ENCODE measurements around the gene CST3. TPM values are rescaled to one million over a fixed set of nuclear protein-coding genes. Genes with fewer than 3 reads are reported as not detected.

CST3 gene
- polyA plus RNA-seq, 1 donor from 2014 or later, result 54.6 TPM

DNA sequence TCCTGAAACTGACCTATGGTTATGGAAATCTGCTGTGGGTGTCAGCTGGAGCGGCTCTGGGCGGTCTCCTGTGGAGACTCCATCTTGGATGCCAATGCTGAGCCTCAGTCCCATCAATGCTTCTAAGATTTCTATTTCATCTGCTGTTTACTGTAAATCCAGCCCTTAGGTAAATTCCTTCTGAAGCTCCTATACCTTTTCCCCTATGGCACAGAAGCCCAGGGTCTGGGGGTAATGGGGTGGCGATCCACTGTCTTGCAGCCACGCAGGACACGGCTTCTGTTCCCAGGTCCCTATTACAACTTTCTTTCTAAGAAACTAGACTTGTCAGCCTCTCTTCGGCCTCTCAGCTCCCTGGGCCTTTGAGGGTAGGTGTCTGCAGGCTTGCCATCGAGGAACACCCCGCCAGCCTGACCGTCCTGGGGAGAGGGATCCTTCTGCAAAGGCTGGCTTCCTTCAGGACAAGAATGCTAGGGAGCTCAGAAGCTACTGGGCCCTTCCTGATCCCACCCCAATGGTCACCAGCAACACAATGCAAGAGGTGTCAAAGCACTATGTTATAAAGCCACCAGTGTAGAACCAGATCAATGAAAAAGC, 6.4 kb downstream of the CST3 start:
- no peaks in the 10 kb centered on the region for H4K20me1 ChIP-seq (ENCODE audit: insufficient read depth)
- H3K4me3 ChIP-seq (ENCODE audit: low read length), result no peak overlapping the region
- no peaks in the 10 kb centered on the region for H3K9me3 ChIP-seq (ENCODE audit: low read length)
- no peaks in the 10 kb centered on the region for H3F3A ChIP-seq (ENCODE audit: insufficient read depth, low read length, poor library complexity, severe bottlenecking)
- no peaks in the 10 kb centered on the region for H3K79me2 ChIP-seq (replicated peaks; ENCODE audit: insufficient read depth, low read length)
- no peak overlapping the region for H3K9ac ChIP-seq (ENCODE audit: low read length)
- H3K9me2 ChIP-seq (ENCODE audit: insufficient read depth, low read length), result no peaks in the 10 kb centered on the region
- TF ChIP-seq POLR2AphosphoS5 (IDR thresholded peaks at IDR 0.05), result no peak
- no peak for TF ChIP-seq TAF1 (IDR thresholded peaks at IDR 0.05; ENCODE audit: low read depth)
- TF ChIP-seq EP300 (conservative IDR thresholded peaks at IDR 0.05; ENCODE audit: poor library complexity, severe bottlenecking), result no peak
- TF ChIP-seq SMC3 (conservative IDR thresholded peaks at IDR 0.05; ENCODE audit: poor library complexity), result no peak
- no peak for TF ChIP-seq EZH2 (IDR thresholded peaks at IDR 0.05; ENCODE audit: borderline replicate concordance, insufficient read depth, low read length, poor library complexity, severe bottlenecking)
- TF ChIP-seq, protein P1, sequence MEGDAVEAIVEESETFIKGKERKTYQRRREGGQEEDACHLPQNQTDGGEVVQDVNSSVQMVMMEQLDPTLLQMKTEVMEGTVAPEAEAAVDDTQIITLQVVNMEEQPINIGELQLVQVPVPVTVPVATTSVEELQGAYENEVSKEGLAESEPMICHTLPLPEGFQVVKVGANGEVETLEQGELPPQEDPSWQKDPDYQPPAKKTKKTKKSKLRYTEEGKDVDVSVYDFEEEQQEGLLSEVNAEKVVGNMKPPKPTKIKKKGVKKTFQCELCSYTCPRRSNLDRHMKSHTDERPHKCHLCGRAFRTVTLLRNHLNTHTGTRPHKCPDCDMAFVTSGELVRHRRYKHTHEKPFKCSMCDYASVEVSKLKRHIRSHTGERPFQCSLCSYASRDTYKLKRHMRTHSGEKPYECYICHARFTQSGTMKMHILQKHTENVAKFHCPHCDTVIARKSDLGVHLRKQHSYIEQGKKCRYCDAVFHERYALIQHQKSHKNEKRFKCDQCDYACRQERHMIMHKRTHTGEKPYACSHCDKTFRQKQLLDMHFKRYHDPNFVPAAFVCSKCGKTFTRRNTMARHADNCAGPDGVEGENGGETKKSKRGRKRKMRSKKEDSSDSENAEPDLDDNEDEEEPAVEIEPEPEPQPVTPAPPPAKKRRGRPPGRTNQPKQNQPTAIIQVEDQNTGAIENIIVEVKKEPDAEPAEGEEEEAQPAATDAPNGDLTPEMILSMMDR (IDR thresholded peaks at IDR 0.05; ENCODE audit: poor library complexity, severe bottlenecking), result no peak
- TF ChIP-seq RAD21 (conservative IDR thresholded peaks at IDR 0.05), result no peak
- TF ChIP-seq, protein P2, sequence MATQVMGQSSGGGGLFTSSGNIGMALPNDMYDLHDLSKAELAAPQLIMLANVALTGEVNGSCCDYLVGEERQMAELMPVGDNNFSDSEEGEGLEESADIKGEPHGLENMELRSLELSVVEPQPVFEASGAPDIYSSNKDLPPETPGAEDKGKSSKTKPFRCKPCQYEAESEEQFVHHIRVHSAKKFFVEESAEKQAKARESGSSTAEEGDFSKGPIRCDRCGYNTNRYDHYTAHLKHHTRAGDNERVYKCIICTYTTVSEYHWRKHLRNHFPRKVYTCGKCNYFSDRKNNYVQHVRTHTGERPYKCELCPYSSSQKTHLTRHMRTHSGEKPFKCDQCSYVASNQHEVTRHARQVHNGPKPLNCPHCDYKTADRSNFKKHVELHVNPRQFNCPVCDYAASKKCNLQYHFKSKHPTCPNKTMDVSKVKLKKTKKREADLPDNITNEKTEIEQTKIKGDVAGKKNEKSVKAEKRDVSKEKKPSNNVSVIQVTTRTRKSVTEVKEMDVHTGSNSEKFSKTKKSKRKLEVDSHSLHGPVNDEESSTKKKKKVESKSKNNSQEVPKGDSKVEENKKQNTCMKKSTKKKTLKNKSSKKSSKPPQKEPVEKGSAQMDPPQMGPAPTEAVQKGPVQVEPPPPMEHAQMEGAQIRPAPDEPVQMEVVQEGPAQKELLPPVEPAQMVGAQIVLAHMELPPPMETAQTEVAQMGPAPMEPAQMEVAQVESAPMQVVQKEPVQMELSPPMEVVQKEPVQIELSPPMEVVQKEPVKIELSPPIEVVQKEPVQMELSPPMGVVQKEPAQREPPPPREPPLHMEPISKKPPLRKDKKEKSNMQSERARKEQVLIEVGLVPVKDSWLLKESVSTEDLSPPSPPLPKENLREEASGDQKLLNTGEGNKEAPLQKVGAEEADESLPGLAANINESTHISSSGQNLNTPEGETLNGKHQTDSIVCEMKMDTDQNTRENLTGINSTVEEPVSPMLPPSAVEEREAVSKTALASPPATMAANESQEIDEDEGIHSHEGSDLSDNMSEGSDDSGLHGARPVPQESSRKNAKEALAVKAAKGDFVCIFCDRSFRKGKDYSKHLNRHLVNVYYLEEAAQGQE (IDR thresholded peaks at IDR 0.05; ENCODE audit: borderline replicate concordance), result no peak
- no peak for TF ChIP-seq MXI1 (conservative IDR thresholded peaks at IDR 0.05; ENCODE audit: poor library complexity, severe bottlenecking)
- no peak overlapping the region for H3K4me2 ChIP-seq (ENCODE audit: low read length)
- H3K27me3 ChIP-seq (ENCODE audit: insufficient read depth, low read depth, low read length), result no peaks in the 10 kb centered on the region
- no peak overlapping the region for H3K27ac ChIP-seq (ENCODE audit: low read length)
- no peaks in the 10 kb centered on the region for H3K36me3 ChIP-seq (ENCODE audit: insufficient read depth, low read length)
- H2AFZ ChIP-seq (ENCODE audit: low read depth, low read length), result no peak overlapping the region

DNA sequence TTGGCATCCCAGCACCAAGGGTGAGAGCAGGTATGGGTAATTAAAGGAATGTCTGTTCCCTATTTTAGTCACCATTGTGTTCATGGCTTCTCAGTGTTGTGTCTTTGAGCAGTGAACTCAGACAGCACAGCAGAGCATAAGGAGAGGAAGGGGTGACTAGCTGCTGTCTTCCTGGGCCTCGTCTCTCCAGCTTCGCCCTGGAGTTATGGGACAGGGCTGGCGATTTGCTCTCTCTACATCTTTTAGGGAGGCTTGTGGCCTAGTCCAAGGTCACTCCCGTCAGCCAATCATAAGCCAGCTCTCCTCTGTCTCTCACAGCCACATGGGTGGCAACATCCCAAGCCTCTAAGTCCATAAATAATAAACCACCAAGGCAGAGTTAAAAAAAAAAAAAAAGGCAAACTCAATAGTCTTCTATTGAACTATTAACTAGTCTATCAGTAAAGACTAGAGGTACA, 7.3 kb downstream of the CST3 start:
- H3F3A ChIP-seq (ENCODE audit: insufficient read depth, low read length, poor library complexity, severe bottlenecking), result no peaks in the 10 kb centered on the region
- H3K27ac ChIP-seq (ENCODE audit: low read length), result no peak overlapping the region
- H3K27me3 ChIP-seq (ENCODE audit: insufficient read depth, low read depth, low read length), result no peaks in the 10 kb centered on the region
- TF ChIP-seq EP300 (conservative IDR thresholded peaks at IDR 0.05; ENCODE audit: poor library complexity, severe bottlenecking), result no peak
- TF ChIP-seq RAD21 (conservative IDR thresholded peaks at IDR 0.05), result no peak
- no peak for TF ChIP-seq EZH2 (IDR thresholded peaks at IDR 0.05; ENCODE audit: borderline replicate concordance, insufficient read depth, low read length, poor library complexity, severe bottlenecking)
- TF ChIP-seq MXI1 (conservative IDR thresholded peaks at IDR 0.05; ENCODE audit: poor library complexity, severe bottlenecking), result no peak
- TF ChIP-seq, protein P2 (IDR thresholded peaks at IDR 0.05; ENCODE audit: borderline replicate concordance), result no peak
- TF ChIP-seq SMC3 (conservative IDR thresholded peaks at IDR 0.05; ENCODE audit: poor library complexity), result no peak
- TF ChIP-seq, protein P1 (IDR thresholded peaks at IDR 0.05; ENCODE audit: poor library complexity, severe bottlenecking), result no peak
- no peak for TF ChIP-seq TAF1 (IDR thresholded peaks at IDR 0.05; ENCODE audit: low read depth)
- no peak for TF ChIP-seq POLR2AphosphoS5 (IDR thresholded peaks at IDR 0.05)
- H4K20me1 ChIP-seq (ENCODE audit: insufficient read depth), result no peaks in the 10 kb centered on the region
- H3K9me2 ChIP-seq (ENCODE audit: insufficient read depth, low read length), result no peaks in the 10 kb centered on the region
- H3K79me2 ChIP-seq (replicated peaks; ENCODE audit: insufficient read depth, low read length), result no peaks in the 10 kb centered on the region
- no peak overlapping the region for H2AFZ ChIP-seq (ENCODE audit: low read depth, low read length)
- no peak overlapping the region for H3K4me3 ChIP-seq (ENCODE audit: low read length)
- no peak overlapping the region for H3K4me2 ChIP-seq (ENCODE audit: low read length)
- no peak overlapping the region for H3K9ac ChIP-seq (ENCODE audit: low read length)
- H3K9me3 ChIP-seq (ENCODE audit: low read length), result no peaks in the 10 kb centered on the region
- no peaks in the 10 kb centered on the region for H3K36me3 ChIP-seq (ENCODE audit: insufficient read depth, low read length)
